ENCODE data around the gene NLRP5. TPM values are rescaled to one million over a fixed set of nuclear protein-coding genes. Genes with fewer than 3 reads are reported as not detected.

Gene NLRP5
- total RNA-seq, 1 experiment from 2014 or later, result not detected

DNA sequence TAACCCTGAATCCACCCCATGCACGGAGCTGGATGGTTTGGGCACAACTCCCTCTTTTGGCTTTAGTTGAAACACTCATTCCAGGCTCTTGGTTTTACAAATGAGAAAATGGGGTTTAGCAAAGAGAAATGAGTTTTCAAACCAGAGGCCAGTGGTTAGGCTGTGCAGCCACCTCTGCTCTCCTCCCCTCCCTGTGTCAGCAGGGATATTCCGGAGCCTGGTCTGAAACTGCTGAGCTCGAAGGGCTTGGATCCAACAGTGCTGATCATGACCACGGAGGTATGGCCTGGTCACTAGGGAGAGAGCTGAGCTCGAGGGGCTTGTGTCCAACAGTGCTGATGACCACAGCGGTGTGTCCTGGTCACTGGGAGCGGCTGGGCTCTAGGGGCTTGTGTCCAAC lies 93.0 kb downstream of the NLRP5 start:
- Histone ChIP-seq H3K9ac (ENCODE audit: low read length) (no peak overlapping the region), H3F3A (ENCODE audit: low read length, unreplicated experiment) (peaks cover 4% of the 10 kb centered on the region), H3K4me1 (ENCODE audit: insufficient read depth, low read length) (no peaks in the 10 kb centered on the region; the same call in 1 of the 2 replicates), H3K27me3 (ENCODE audit: low read length) (no peaks in the 10 kb centered on the region), H3K79me2 (ENCODE audit: low read length) (no peaks in the 10 kb centered on the region), H3K4me2 (ENCODE audit: low read length) (no peak overlapping the region), H4K20me1 (ENCODE audit: low read length) (0 out of 2 replicates have a peak, but pooled peaks cover 2% of the 10 kb centered on the region), H3K36me3 (ENCODE audit: low read depth, low read length) (no peaks in the 10 kb centered on the region), H3K27ac (ENCODE audit: low read length) (no peak overlapping the region), H3K4me3 (ENCODE audit: low read length) (no peak overlapping the region), H2AFZ (ENCODE audit: low read length) (no peak overlapping the region), H3K9me3 (ENCODE audit: low read length) (no peaks in the 10 kb centered on the region), H3K9me2 (replicated peaks; ENCODE audit: low read length) (no peaks in the 10 kb centered on the region)
- ChIA-PET CTCF (interaction anchor here (0.9 kb wide), 1 partner anchor 254 kb away, joined by 5 read pairs; no protein-coding TSS in a partner anchor), POLR2A (ENCODE audit: unreplicated experiment) (interaction anchor here (0.6 kb wide), 1 partner anchor 92 kb away, joined by 3 read pairs; no protein-coding TSS in a partner anchor)
- BruUV-seq (replicated peaks), result no TSS peak
- TF ChIP-seq CTCF (conservative IDR thresholded peaks at IDR 0.05; ENCODE audit: low read depth, low read length) (no peak), EZH2phosphoT487 (IDR thresholded peaks at IDR 0.05; ENCODE audit: borderline replicate concordance, low read length) (no peak), EZH2 (IDR thresholded peaks at IDR 0.05; ENCODE audit: low read length, unreplicated experiment) (no peak)
- DNase-seq (no peak), ATAC-seq (no peak)
- intact Hi-C loops (cut with micrococcal nuclease), result loop anchor here (1.0 kb wide), 1 partner anchor 93 kb away; no protein-coding TSS in a partner anchor

GRCh38 chr19:56080669-56081401 lies 94.3 kb downstream of the NLRP5 start:
- TF ChIP-seq EZH2 (IDR thresholded peaks at IDR 0.05; ENCODE audit: low read length, unreplicated experiment) (no peak), CTCF (conservative IDR thresholded peaks at IDR 0.05; ENCODE audit: low read depth, low read length) (peak; percentile 63)
- Histone ChIP-seq H3K4me3 (ENCODE audit: low read length) (peak overlapping the region; percentile 53), H3K27ac (ENCODE audit: low read length) (no peak overlapping the region), H3K9me2 (replicated peaks; ENCODE audit: low read length) (no peaks in the 10 kb centered on the region), H3K79me2 (ENCODE audit: low read length) (no peaks in the 10 kb centered on the region), H4K20me1 (ENCODE audit: low read length) (peaks cover 14% of the 10 kb centered on the region; the same call in 1 of the 2 replicates), H3K4me1 (ENCODE audit: insufficient read depth, low read length) (no peaks in the 10 kb centered on the region; the same call in 1 of the 2 replicates), H2AFZ (ENCODE audit: low read length) (peak overlapping the region; percentile 71), H3K4me2 (ENCODE audit: low read length) (peak overlapping the region; percentile 81), H3K9me3 (ENCODE audit: low read length) (no peaks in the 10 kb centered on the region), H3F3A (ENCODE audit: low read length, unreplicated experiment) (peaks cover 4% of the 10 kb centered on the region), H3K27me3 (ENCODE audit: low read length) (no peaks in the 10 kb centered on the region), H3K36me3 (ENCODE audit: low read depth, low read length) (peaks cover 8% of the 10 kb centered on the region; the same call in 1 of the 2 replicates), H3K9ac (ENCODE audit: low read length) (no peak overlapping the region)
- intact Hi-C loops (cut with micrococcal nuclease), result loop anchor here (1.0 kb wide), 1 partner anchor 91 kb away; no protein-coding TSS in a partner anchor
- DNase-seq (peak; percentile 59), ATAC-seq (peak; percentile 53)
- POLR2A ChIA-PET (ENCODE audit: unreplicated experiment), result no interaction called here
- BruUV-seq (replicated peaks), result no TSS peak
- CTCF ChIA-PET, result interaction anchor here (0.6 to 1.7 kb wide), 3 partner anchors 91 to 693 kb away, joined by 9 to 10 read pairs (median 10); no protein-coding TSS in a partner anchor
